Measurements from ENCODE around the gene LHX2.

GRCh38 chr9:124060844-124061605 is 49.5 kb downstream of the LHX2 start:
- TF ChIP-seq, protein P1, sequence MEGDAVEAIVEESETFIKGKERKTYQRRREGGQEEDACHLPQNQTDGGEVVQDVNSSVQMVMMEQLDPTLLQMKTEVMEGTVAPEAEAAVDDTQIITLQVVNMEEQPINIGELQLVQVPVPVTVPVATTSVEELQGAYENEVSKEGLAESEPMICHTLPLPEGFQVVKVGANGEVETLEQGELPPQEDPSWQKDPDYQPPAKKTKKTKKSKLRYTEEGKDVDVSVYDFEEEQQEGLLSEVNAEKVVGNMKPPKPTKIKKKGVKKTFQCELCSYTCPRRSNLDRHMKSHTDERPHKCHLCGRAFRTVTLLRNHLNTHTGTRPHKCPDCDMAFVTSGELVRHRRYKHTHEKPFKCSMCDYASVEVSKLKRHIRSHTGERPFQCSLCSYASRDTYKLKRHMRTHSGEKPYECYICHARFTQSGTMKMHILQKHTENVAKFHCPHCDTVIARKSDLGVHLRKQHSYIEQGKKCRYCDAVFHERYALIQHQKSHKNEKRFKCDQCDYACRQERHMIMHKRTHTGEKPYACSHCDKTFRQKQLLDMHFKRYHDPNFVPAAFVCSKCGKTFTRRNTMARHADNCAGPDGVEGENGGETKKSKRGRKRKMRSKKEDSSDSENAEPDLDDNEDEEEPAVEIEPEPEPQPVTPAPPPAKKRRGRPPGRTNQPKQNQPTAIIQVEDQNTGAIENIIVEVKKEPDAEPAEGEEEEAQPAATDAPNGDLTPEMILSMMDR (IDR thresholded peaks at IDR 0.05) = no peak
- TF ChIP-seq POLR2A (IDR thresholded peaks at IDR 0.05) (no peak), POLR2AphosphoS5 (IDR thresholded peaks at IDR 0.05) (no peak)
